Urothelium cell line (cell line): ENCODE measurements around the gene GTPBP3.
A peak's percentile ranks its signal among the peaks of the same experiment; 100 is the strongest.

Experiments
- DNase-seq: peaks from one replicate; pipeline ENCODE4 v3.0.0; 2011; ENCODE audit warnings: low spot score, mixed read lengths
- FAIRE-seq: peaks from 2 replicates; lab custom pipeline; 2011; peaks lifted over from hg19 to GRCh38; lab: Jason Lieb, UNC

The GTPBP3 gene

GRCh38 chr19:17309198-17309964, 28.0 kb upstream of the GTPBP3 start, which contains the start of gene DDA1:
TSS of gene DDA1 (plus strand) at chr19:17309563. CDS start at chr19:17309655, 92 bp downstream.
- DNase-seq (peak; percentile 91), FAIRE-seq (peak; percentile 85)

GRCh38 chr19:17309965-17310461, 27.3 kb upstream of the GTPBP3 start:
- FAIRE-seq (no peak), DNase-seq (no peak)

GRCh38 chr19:17311455-17312188, 25.7 kb upstream of the GTPBP3 start:
- no peak for DNase-seq
- FAIRE-seq, result no peak

- FAIRE-seq (no peak), DNase-seq (no peak)
Observed at GRCh38 chr19:17312189-17313113, 24.9 kb upstream of the GTPBP3 start.

GRCh38 chr19:17314007-17314593, 23.3 kb upstream of the GTPBP3 start:
- no peak for DNase-seq
- FAIRE-seq, result no peak

DNA sequence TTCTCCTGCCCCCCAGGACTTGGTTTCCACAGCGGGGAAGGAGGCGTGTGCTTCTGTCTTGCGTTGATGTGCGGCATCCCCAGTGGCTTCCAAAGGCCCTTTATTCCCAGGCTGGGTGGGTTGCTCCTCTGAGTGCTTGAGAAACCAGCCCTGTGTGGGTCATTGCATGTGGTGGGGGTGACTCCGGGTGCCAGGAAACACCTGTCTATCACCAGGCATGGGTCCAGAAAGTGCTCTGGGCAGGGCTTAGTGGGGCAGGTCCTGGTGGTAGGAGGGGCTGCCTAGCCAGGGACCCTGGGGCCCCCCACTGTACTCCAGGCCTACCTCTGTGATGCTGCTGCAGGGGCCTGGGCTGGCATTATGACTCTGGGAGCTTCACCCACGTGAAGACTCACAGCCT, 18.4 kb upstream of the GTPBP3 start:
- DNase-seq, result no peak
- no peak for FAIRE-seq

GRCh38 chr19:17319473-17320238, 17.7 kb upstream of the GTPBP3 start:
- no peak for FAIRE-seq

GRCh38 chr19:17320435-17320834, 16.9 kb upstream of the GTPBP3 start:
- no peak for FAIRE-seq
- no peak for DNase-seq

More at GRCh38 chr19:17319473-17320238, 17.7 kb upstream of the GTPBP3 start:
- DNase-seq, result no peak

DNA sequence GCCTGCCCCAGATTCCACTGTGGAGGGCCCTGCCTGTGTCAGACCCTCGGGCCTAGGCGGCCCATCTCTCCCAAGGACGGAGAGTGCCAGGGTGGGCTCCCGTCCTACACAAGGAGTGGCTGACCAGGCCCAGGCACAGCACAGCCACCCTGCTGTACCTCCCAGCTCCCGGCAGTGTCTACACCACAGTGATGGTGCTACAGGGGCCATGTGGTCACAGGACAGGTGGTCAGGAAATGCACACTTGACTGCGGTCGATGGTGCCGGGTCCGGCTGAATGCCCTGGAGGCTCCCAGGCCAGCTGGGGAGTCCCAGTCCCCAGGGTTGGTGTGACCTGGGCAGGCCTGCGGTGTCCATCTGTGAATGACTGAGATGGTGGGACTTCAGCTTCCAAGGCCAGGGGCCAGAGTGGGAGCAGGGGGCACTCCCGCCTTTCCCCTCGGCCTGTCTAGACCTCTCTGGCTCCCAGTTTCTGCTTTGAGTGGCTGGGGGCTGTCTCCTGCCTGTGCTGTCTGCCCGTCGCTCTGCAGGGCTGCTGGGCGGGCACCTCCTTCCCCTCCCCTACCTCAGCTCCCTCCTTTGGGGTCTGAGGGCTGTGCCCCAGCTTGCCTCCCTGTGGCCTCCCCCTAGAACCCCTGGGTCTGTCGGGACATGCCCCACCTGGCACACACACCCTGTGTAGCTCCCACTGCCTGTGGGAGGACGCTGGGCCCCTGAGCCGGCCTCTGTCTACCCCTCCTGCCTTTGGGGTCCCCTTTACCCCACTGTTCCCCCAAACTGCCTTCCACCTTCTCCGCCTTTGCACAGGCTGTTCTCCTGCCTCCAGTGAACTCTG, 15.5 kb upstream of the GTPBP3 start:
- no peak for DNase-seq
- no peak for FAIRE-seq

GRCh38 chr19:17322854-17323253, 14.5 kb upstream of the GTPBP3 start:
- no peak for FAIRE-seq
- no peak for DNase-seq

DNA sequence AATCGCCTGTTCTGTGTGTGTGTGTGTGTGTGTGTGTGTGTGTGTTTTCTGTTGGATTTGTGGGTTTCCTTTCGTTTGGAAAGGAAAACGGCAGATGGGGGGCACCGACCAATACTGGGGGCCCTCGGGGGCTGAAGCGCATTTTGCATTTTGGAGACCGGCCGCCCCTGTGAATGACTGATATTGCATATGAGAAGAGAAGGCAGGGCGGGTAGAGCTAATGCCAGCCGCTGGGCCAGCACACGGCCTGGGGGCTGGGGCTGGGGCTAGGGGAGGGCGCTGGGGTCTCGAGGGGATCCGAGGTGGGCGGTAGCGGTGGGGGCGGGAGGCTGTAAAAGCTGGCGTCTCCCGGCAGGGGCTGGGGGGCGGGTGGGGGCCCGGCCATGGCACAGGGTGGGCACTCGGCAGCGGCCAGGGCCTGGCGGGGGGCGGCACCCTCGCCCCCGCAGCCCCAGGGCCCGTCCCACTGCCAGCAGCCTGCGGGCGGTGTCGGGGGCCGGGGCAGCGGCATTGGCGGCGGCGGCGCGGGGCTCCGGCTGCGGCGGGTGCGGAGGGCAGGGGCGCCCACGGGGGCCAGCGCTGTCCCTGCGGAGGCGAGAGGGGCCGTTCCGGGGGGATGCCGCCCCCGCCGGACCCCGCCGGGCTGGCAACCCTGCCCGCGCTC, 13.9 kb upstream of the GTPBP3 start:
- DNase-seq, result no peak

GRCh38 chr19:17323964-17324332, 13.4 kb upstream of the GTPBP3 start:
- no peak for DNase-seq
- FAIRE-seq, result no peak

More for the DNA sequence above, 13.9 kb upstream of the GTPBP3 start:
- no peak for FAIRE-seq

- no peak for FAIRE-seq
Observed at GRCh38 chr19:17324357-17325114, 12.8 kb upstream of the GTPBP3 start.

GRCh38 chr19:17325133-17325532, 12.2 kb upstream of the GTPBP3 start:
- DNase-seq (no peak), FAIRE-seq (no peak)

More at GRCh38 chr19:17324357-17325114, 12.8 kb upstream of the GTPBP3 start:
- DNase-seq, result no peak

DNA sequence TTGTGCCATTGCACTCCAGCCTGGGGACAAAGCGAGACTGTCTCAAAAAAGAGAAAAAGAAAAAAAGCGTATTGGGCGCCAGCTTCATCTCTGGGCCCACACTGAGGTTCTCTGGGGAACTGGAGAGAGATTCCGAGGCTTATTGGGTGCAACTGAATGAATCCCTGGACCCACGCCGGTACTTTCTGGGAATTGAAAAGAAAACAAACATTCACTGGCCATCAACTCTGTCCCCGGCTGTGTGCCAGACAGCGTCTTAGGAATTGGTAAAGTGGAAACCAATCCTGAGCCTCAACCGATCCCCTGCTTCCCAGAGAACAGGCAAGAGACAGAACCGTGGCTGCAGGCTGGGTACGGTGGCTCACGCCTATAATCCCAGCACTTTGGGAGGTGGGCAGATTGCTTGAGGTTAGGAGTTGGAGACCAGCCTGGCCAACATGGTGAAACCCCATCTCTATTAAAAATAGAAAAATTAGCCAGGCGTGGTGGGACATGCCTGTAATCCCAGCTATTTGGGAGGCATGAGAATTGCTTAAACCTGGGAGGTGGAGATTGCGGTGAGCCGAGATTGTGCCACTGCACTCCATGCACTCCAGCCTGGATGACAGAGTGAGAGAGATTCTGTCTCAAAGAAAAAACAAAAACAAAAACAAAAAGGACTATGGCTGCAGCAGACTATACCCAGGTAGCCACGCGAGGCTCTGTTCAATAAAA, 11.3 kb upstream of the GTPBP3 start:
- FAIRE-seq (no peak), DNase-seq (no peak)

DNA sequence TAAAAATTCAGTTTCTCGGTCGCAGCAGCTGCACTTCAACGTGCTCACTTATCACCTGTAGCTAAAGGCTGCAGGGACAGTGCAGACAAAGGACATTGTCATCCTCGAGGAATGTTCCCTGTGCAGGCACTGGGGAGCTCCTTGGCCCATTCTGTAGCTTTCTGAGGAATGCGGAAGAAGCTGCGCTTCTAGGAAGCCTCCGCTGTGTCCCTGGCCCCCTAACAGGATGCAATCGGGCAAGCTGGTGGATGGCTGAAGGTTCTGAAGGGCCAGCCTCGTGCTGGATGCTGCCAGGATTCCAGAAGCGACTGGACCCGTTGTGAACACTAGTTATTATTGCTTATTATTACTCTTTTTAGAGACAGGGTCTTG, 10.8 kb upstream of the GTPBP3 start:
- FAIRE-seq (no peak), DNase-seq (no peak)

DNA sequence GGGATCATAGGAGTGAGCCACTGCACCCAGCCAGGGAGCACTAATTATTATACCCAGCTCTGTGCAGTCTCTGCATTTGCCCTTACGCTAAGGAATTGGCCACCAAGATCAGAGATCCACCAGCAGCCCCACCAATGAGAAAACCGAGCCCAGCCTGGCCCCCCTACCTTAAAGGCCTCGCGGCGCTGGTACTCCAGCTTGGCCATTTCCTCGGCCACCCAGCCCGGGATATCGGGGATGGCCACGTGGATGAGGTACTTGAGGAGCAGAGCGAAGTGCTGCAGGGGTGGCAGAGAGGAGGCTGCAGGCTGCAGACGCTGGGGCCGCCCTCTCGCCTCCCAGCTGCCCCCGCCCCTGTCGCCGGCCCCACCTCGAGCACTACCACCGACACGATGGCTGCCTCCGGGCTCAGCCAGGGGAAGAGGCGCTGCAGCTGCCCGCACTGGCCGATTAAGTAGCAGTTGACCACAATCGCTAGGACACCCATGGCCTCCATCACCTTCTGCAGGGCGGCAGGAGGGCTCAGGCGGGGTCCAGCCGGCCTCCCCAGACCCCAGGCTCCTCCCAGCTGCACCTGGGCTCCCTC, 10.2 kb upstream of the GTPBP3 start:
- DNase-seq, result no peak
- FAIRE-seq, result no peak
